Mesothelial cell of epicardium (in vitro differentiated cells): ENCODE measurements around the gene CD151. TPM values are rescaled to one million over a fixed set of nuclear protein-coding genes. Genes with fewer than 3 reads are reported as not detected.

ENCODE experiments used
- DNase-seq, 2 experiments: peaks; one replicate each; pipeline ENCODE4 v3.0.0; 2021; ENCODE audit warnings: low spot score in 2 of 2; ENCODE audit not compliant: unreplicated experiment in 2 of 2
- H3K27ac Mint-ChIP-seq: 2 replicates; pipeline ENCODE4 v1.8.0; 2021; ENCODE audit warnings: mixed read lengths
- H3K27me3 Mint-ChIP-seq: 2 replicates; pipeline ENCODE4 v1.8.0; 2021; ENCODE audit warnings: low read depth, mixed read lengths
- H3K36me3 Mint-ChIP-seq: 2 replicates; pipeline ENCODE4 v1.8.0; 2021; ENCODE audit warnings: mixed read lengths
- H3K4me1 Mint-ChIP-seq: 2 replicates; pipeline ENCODE4 v1.8.0; 2021; ENCODE audit warnings: mixed read lengths
- H3K4me3 Mint-ChIP-seq: 2 replicates; pipeline ENCODE4 v1.8.0; 2021; ENCODE audit warnings: mild to moderate bottlenecking, moderate library complexity, mixed read lengths
- H3K9me3 Mint-ChIP-seq: 2 replicates; pipeline ENCODE4 v1.8.0; 2021; ENCODE audit warnings: mixed read lengths
- total RNA-seq: library from RNA; stranded (reverse); gene quantifications from 3 replicates; pipeline ENCODE4 v1.2.1, GENCODE V29; 2021
- TF ChIP-seq, protein P1 (sequence below): fragments of 200-600 bp; sonication (generic); IDR thresholded peaks from one replicate; pipeline ENCODE4 v1.5.0; 2021; ENCODE audit warnings: antibody characterized with exemption; ENCODE audit not compliant: unreplicated experiment

The CD151 gene
- total RNA-seq, 1 donor from 2014 or later: 125 TPM

DNA sequence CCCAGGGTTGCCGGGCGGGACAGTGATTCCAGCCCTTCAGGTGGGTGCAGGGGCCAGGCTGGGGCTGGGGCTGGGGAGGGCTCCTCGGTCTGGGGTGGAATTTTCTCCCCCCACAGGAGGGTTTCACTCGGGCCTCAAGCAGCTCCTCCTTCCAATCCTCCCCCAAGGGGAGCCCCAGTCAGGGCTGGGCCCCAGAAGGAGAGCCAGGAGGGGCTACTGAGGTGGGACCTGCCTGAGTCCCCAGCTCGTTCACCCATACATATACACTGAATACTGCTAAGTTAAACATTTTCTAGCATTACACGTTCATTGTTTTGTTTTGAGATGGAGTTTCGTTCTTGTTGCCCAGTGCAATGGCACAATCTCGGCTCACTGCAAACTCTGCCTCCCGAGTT is 6.5 kb upstream of the CD151 start:
- Mint-ChIP-seq H3K27ac (no peak overlapping the region), H3K36me3 (peaks cover 7% of the 10 kb centered on the region), H3K4me1 (peaks cover 24% of the 10 kb centered on the region)

DNA sequence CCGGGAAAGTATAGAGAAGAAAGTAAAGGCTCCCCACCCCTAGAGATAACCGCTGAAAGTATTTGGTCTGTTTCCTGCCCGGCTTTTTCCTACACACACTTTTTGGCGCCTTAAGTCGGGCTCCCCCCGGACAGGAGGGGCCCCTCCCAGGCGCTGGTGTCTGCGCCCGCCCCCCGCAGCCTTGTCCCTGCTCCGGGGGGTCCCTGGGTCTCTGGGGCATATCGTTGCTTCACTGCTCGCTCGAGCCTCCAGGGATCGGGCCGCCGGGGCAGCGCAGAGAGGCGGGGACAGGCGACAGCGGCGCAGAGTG is 6.0 kb upstream of the CD151 start:
- Mint-ChIP-seq H3K4me3 (peak overlapping the region; percentile 58), H3K27ac (no peak overlapping the region), H3K36me3 (peaks cover 7% of the 10 kb centered on the region), H3K9me3 (no peaks in the 10 kb centered on the region), H3K4me1 (peaks cover 29% of the 10 kb centered on the region), H3K27me3 (peaks cover 45% of the 10 kb centered on the region)
- TF ChIP-seq, protein P1, sequence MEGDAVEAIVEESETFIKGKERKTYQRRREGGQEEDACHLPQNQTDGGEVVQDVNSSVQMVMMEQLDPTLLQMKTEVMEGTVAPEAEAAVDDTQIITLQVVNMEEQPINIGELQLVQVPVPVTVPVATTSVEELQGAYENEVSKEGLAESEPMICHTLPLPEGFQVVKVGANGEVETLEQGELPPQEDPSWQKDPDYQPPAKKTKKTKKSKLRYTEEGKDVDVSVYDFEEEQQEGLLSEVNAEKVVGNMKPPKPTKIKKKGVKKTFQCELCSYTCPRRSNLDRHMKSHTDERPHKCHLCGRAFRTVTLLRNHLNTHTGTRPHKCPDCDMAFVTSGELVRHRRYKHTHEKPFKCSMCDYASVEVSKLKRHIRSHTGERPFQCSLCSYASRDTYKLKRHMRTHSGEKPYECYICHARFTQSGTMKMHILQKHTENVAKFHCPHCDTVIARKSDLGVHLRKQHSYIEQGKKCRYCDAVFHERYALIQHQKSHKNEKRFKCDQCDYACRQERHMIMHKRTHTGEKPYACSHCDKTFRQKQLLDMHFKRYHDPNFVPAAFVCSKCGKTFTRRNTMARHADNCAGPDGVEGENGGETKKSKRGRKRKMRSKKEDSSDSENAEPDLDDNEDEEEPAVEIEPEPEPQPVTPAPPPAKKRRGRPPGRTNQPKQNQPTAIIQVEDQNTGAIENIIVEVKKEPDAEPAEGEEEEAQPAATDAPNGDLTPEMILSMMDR: no peak
- DNase-seq: no peak

More for the DNA sequence above, 6.5 kb upstream of the CD151 start:
- Mint-ChIP-seq H3K27me3 (peaks cover 39% of the 10 kb centered on the region), H3K9me3 (no peaks in the 10 kb centered on the region), H3K4me3 (peak overlapping the region; percentile 58)
- TF ChIP-seq, protein P1: no peak
- DNase-seq: no peak

DNA sequence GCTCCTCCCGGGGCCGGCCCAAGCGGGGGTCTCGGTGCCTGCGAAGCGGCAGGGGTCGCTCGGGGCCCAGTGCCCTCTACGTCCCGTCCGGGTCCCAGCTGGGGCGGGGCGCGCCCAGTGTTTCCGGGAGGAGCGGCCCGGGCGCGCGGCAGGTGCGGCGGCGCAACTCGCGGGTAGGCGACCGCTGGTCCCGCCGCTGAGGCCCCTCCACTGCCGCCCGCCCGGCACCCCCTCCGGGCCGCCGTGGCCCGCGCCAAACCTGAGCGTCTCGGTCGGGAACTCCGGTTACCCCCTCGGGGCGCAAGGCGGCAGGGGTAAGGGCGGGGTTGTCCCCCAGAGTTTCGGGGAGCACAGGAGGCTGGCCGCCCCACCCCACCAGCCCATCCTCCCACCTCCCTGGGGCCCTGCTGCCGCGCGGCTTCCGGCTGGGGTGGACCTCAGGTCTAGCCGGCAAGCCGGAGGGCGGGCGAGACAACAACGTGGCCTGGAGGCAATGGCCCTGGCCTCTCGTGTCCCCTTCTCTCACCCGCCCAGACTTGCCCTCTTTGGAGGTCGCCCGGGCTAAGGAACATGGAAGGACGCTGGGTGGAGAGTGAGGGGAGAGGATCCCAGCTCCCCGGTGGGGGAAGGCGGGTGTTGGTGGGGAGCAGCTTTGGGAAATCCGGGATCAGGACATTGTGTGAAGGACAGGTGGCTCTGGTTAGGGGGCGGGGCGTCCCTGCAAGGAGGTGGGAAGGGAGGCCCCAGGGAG is 5.4 kb upstream of the CD151 start:
- Mint-ChIP-seq H3K4me3 (peak overlapping the region; percentile 68), H3K27me3 (peaks cover 50% of the 10 kb centered on the region), H3K4me1 (peaks cover 33% of the 10 kb centered on the region), H3K27ac (no peak overlapping the region), H3K9me3 (no peaks in the 10 kb centered on the region), H3K36me3 (peaks cover 7% of the 10 kb centered on the region)
- TF ChIP-seq, protein P1: no peak
- no peak for DNase-seq

DNA sequence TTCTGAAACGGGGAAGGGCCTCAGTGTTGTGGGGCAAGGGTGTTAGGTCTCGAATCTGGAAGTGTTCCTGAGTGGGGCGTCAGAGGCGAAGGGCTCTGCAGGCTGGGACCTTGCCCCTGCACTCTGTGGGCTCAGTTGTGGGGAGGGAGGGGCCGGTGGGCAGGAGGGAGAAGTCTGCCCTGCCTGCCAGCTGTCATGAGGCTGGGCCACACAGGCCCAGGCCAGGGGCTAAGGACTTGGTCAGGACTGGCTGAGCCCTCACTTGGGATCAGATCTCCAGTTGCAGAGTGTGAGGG is 4.9 kb upstream of the CD151 start, which contains the start of gene CRACR2B:
Gene CRACR2B, plus strand, starts transcription at position 23 of the 296 bp plus-strand sequence. CDS start 689 bp downstream, outside the sequence.
- H3K4me3 Mint-ChIP-seq: peak within 1 kb of the TSS; percentile 68
- no peak within 1 kb of the TSS for H3K27ac Mint-ChIP-seq
- DNase-seq: no peak
- H3K9me3 Mint-ChIP-seq: no peaks in the 10 kb centered on the region
- peaks cover 51% of the 10 kb centered on the region for H3K27me3 Mint-ChIP-seq
- peaks cover 7% of the 10 kb centered on the region for H3K36me3 Mint-ChIP-seq
- peaks cover 34% of the 10 kb centered on the region for H3K4me1 Mint-ChIP-seq
- TF ChIP-seq, protein P1: no peak

DNA sequence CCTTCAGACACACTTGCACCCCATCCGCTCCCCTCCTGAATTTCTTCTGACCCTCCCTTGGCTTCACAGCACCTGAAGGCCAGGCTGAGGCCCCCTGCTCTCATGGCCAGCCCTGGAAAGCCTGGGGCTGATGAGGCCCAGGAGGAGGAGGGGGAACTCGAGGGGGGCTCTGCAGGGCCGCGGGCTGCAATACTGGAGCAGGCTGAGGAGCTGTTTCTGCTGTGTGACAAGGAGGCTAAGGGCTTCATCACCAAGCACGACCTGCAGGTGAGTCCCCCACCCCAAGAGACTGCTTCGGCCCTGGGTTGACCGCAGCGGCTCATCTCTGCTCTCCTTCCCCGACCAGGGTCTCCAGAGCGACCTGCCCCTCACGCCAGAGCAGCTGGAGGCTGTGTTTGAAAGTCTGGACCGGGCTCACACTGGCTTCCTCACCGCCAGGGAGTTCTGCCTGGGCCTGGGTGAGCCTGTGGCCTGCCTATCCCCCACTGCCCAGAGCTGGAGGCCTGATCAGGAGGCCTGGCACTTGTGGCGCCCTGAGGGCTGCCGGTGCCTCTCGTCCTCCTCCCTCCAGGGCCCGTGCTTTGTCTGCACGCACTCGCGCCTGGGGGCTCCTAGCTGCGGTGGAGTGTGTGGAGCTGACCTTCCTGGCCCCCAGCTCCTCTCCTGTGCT is 4.1 kb upstream of the CD151 start:
- H3K9me3 Mint-ChIP-seq: no peaks in the 10 kb centered on the region
- H3K27me3 Mint-ChIP-seq: peaks cover 51% of the 10 kb centered on the region
- TF ChIP-seq, protein P1: no peak
- peaks cover 5% of the 10 kb centered on the region for H3K36me3 Mint-ChIP-seq
- no peak overlapping the region for H3K27ac Mint-ChIP-seq
- H3K4me3 Mint-ChIP-seq: peak overlapping the region; percentile 68
- H3K4me1 Mint-ChIP-seq: peaks cover 36% of the 10 kb centered on the region
- no peak for DNase-seq
